ENCODE measurements around the gene DOCK8.

GRCh38 chr9:326667-327066, 112.0 kb downstream of the DOCK8 start:
- no peak for TF ChIP-seq EZH2 (IDR thresholded peaks at IDR 0.05; ENCODE audit: low read length)
- no peak for TF ChIP-seq CTCF (optimal IDR thresholded peaks at IDR 0.05 in 1 of 3, IDR thresholded peaks at IDR 0.05 in 1 of 3, conservative IDR thresholded peaks at IDR 0.05 in 1 of 3; ENCODE audit: extremely low read depth in 1 of 3, insufficient read depth in 2 of 3, low read length in 3 of 3)
